Measurements from ENCODE around the gene ARRDC1. TPM values are rescaled to one million over a fixed set of nuclear protein-coding genes. Genes with fewer than 3 reads are reported as not detected.
"Not testable (repeated sequence)": the region's sequence is repeated elsewhere in the genome, so short reads cannot be mapped to it uniquely, and the experiment has no call there.

Gene ARRDC1
- total RNA-seq, 1 donor from 2014 or later = 15.7 TPM

- ATAC-seq (ENCODE audit: poor library complexity); intact Hi-C loops (cut with DNase I): not testable (repeated sequence)
Measured at GRCh38 chr9:137627406-137627805, 21.9 kb downstream of the ARRDC1 start.

GRCh38 chr9:137630126-137630525 lies 24.6 kb downstream of the ARRDC1 start:
- intact Hi-C loops (cut with DNase I) = no loop called here
- no peak for DNase-seq
- ATAC-seq (ENCODE audit: poor library complexity) = no peak

More at GRCh38 chr9:137627406-137627805, 21.9 kb downstream of the ARRDC1 start:
- DNase-seq = not testable (repeated sequence)

DNA sequence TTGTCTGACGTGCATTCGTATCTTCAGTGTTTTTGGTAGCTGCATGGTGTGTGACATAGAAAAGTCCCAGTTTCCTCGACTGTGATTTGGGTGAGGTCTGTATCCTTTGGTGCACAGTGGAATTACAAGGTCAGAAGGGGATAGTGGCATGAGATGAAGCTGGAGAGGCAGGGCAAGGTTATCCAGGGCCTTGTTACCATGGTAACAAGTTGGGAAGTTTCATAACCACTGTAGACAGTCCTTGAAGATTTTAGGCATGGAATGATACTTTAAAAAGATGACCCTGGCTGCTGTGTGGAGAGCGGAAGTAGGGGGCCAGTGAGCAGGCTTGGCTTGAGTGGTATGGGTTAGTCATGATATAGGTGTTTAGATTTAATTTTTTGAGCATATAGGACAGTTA lies 25.2 kb downstream of the ARRDC1 start:
- ATAC-seq (ENCODE audit: poor library complexity) = no peak
- no peak for DNase-seq
- intact Hi-C loops (cut with DNase I) = no loop called here

- no peak for DNase-seq
- intact Hi-C loops (cut with DNase I) = no loop called here
- no peak for ATAC-seq (ENCODE audit: poor library complexity)
Measured at GRCh38 chr9:137631345-137632229, 26.1 kb downstream of the ARRDC1 start.

GRCh38 chr9:137632230-137633161 lies 27.0 kb downstream of the ARRDC1 start:
- no peak for DNase-seq
- intact Hi-C loops (cut with DNase I) = no loop called here
- peak; percentile 59 for ATAC-seq (ENCODE audit: poor library complexity)

DNA sequence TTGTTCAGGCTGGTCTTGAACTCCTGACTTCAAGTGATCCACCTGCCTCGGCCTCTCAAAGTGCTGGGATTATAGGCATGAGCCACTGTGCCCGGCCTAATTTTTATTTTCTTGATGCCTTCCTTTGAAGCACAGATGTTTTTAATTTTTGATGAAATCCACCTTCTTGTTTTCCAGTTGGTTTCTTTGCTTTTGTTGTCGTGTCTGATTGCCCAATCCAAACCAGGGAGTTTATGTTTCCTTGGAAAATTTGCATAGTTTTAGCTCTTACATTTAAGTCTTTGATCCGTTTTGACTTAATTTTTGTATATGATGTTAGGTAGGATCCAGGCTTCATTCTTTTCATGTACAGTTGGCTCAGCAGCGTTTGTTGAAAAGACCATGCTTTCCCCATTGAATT lies 28.5 kb downstream of the ARRDC1 start:
- no peak for DNase-seq
- intact Hi-C loops (cut with DNase I) = no loop called here
- no peak for ATAC-seq (ENCODE audit: poor library complexity)

GRCh38 chr9:137638680-137639079 lies 33.2 kb downstream of the ARRDC1 start:
- DNase-seq = no peak
- no peak for ATAC-seq (ENCODE audit: poor library complexity)
- intact Hi-C loops (cut with DNase I) = no loop called here

- DNase-seq (no peak), ATAC-seq (ENCODE audit: poor library complexity) (peak; percentile 45)
- intact Hi-C loops (cut with DNase I) = no loop called here
Measured at GRCh38 chr9:137639303-137640051, 34.0 kb downstream of the ARRDC1 start.

GRCh38 chr9:137640862-137641261 lies 35.4 kb downstream of the ARRDC1 start:
- intact Hi-C loops (cut with DNase I) = no loop called here
- ATAC-seq (ENCODE audit: poor library complexity) (no peak), DNase-seq (no peak)

GRCh38 chr9:137642118-137642601 lies 36.7 kb downstream of the ARRDC1 start:
- DNase-seq (no peak), ATAC-seq (ENCODE audit: poor library complexity) (no peak)
- intact Hi-C loops (cut with DNase I) = no loop called here

GRCh38 chr9:137642892-137643291 lies 37.4 kb downstream of the ARRDC1 start:
- DNase-seq (no peak), ATAC-seq (ENCODE audit: poor library complexity) (no peak)
- intact Hi-C loops (cut with DNase I) = no loop called here

GRCh38 chr9:137643921-137644320 lies 38.4 kb downstream of the ARRDC1 start:
- ATAC-seq (ENCODE audit: poor library complexity) = no peak
- intact Hi-C loops (cut with DNase I) = no loop called here

GRCh38 chr9:137645211-137645610 lies 39.7 kb downstream of the ARRDC1 start:
- intact Hi-C loops (cut with DNase I) = no loop called here
- ATAC-seq (ENCODE audit: poor library complexity) (no peak), DNase-seq (no peak)

More at GRCh38 chr9:137643921-137644320, 38.4 kb downstream of the ARRDC1 start:
- DNase-seq = no peak

- DNase-seq = no peak
- intact Hi-C loops (cut with DNase I) = no loop called here
Measured at GRCh38 chr9:137646341-137646740, 40.9 kb downstream of the ARRDC1 start.

GRCh38 chr9:137647096-137647714 lies 41.7 kb downstream of the ARRDC1 start:
- DNase-seq = no peak
- ATAC-seq (ENCODE audit: poor library complexity) = no peak
- intact Hi-C loops (cut with DNase I) = no loop called here

More at GRCh38 chr9:137646341-137646740, 40.9 kb downstream of the ARRDC1 start:
- no peak for ATAC-seq (ENCODE audit: poor library complexity)

GRCh38 chr9:137648396-137648795 lies 42.9 kb downstream of the ARRDC1 start:
- intact Hi-C loops (cut with DNase I) = no loop called here
- ATAC-seq (ENCODE audit: poor library complexity) (no peak), DNase-seq (no peak)

GRCh38 chr9:137649553-137649952 lies 44.1 kb downstream of the ARRDC1 start:
- no peak for DNase-seq

DNA sequence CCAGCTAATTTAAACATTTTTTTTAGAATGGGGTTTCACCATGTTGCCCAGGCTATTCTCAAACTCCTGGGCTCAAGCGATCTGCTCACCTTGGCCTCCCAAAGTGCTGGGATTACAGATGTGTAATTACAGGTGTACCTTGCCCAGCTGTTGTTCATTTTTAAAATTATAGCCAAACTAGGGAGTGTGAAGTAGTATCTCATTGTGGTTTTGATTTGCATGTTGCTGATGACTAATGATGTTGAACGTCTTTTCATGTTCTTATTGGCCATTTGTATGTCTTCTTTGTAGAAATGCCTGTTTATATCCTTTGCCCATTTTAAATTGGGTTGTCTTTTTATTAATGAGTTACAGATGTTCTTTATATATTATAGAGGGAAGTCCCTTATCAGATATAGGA lies 44.8 kb downstream of the ARRDC1 start:
- DNase-seq (no peak), ATAC-seq (ENCODE audit: poor library complexity) (no peak)
- intact Hi-C loops (cut with DNase I) = no loop called here

More at GRCh38 chr9:137649553-137649952, 44.1 kb downstream of the ARRDC1 start:
- intact Hi-C loops (cut with DNase I) = no loop called here
- ATAC-seq (ENCODE audit: poor library complexity) = no peak
